HFF-Myc (cell line): ENCODE results near the gene C1orf35.

Experiments used
- DNase-seq: peaks from one replicate; pipeline ENCODE4 v3.0.0-alpha.2; 2011; ENCODE audit warnings: low read depth; ENCODE audit errors: extremely low read depth
- H3K4me3 ChIP-seq: replicated peaks from 2 replicates; pipeline ENCODE4 v1.5.1; 2011; ENCODE audit warnings: low read depth, mild to moderate bottlenecking, control low read depth, low read length
- CTCF ChIP-seq: IDR thresholded peaks from 2 replicates; pipeline ENCODE4 v1.5.1; 2012; ENCODE audit warnings: mild to moderate bottlenecking, low read depth, low read length, control low read depth; ENCODE audit errors: missing control alignments

The C1orf35 gene

GRCh38 chr1:228131766-228132165 is 28.6 kb upstream of the C1orf35 start:
- no peak overlapping the region for H3K4me3 ChIP-seq
- DNase-seq = no peak
- TF ChIP-seq CTCF = no peak

- no peak for DNase-seq
- TF ChIP-seq CTCF = no peak
- H3K4me3 ChIP-seq = no peak overlapping the region
These were observed 22.1 kb upstream of the C1orf35 start for GRCh38 chr1:228125185-228125584.

- no peak for TF ChIP-seq CTCF
- DNase-seq = no peak
- H3K4me3 ChIP-seq = no peak overlapping the region
These were observed 20.4 kb upstream of the C1orf35 start for GRCh38 chr1:228123505-228123904.

- H3K4me3 ChIP-seq = no peak overlapping the region
- no peak for DNase-seq
- TF ChIP-seq CTCF = no peak
These were observed 19.9 kb upstream of the C1orf35 start for GRCh38 chr1:228122921-228123441.

- no peak for DNase-seq
- no peak overlapping the region for H3K4me3 ChIP-seq
- no peak for TF ChIP-seq CTCF
These were observed 17.8 kb upstream of the C1orf35 start for GRCh38 chr1:228120857-228121489.

GRCh38 chr1:228120351-228120750 is 17.2 kb upstream of the C1orf35 start:
- TF ChIP-seq CTCF = no peak
- no peak for DNase-seq
- H3K4me3 ChIP-seq = no peak overlapping the region

- no peak for DNase-seq
- no peak overlapping the region for H3K4me3 ChIP-seq
- no peak for TF ChIP-seq CTCF
These were observed 14.9 kb upstream of the C1orf35 start for GRCh38 chr1:228118040-228118439.
